Fibroblast of skin of scalp (primary cell): ENCODE measurements around the gene EXOC8.

Source experiments
- DNase-seq: peaks from one replicate; pipeline ENCODE4 v3.0.0-alpha.2; 2013

Gene EXOC8

GRCh38 chr1:231313661-231314060, 24.0 kb downstream of the EXOC8 start:
- no peak for DNase-seq

GRCh38 chr1:231312432-231312788, 25.2 kb downstream of the EXOC8 start:
- DNase-seq: no peak

- DNase-seq: no peak
These were observed 25.8 kb downstream of the EXOC8 start for GRCh38 chr1:231311720-231312431.

- no peak for DNase-seq
These were observed 27.2 kb downstream of the EXOC8 start for GRCh38 chr1:231310391-231310934.

- DNase-seq: no peak
These were observed 35.7 kb downstream of the EXOC8 start for GRCh38 chr1:231301990-231302389.

- DNase-seq: no peak
These were observed 41.7 kb downstream of the EXOC8 start for GRCh38 chr1:231295938-231296337.

GRCh38 chr1:231286603-231287002, 51.0 kb downstream of the EXOC8 start:
- DNase-seq: no peak

- DNase-seq: no peak
These were observed 53.2 kb downstream of the EXOC8 start for GRCh38 chr1:231284441-231284840.
